Activated CD8-positive, alpha-beta T cell treated with anti-CD3 and anti-CD28 coated beads for 36 hours (primary cell): ENCODE measurements around the gene DLAT. TPM values are rescaled to one million over a fixed set of nuclear protein-coding genes. Genes with fewer than 3 reads are reported as not detected.

Source experiments
- total RNA-seq, 2 experiments: library from RNA; stranded (reverse); gene quantifications; one replicate each; pipeline ENCODE4 v1.2.3, GENCODE V29; 2021

The DLAT gene
- total RNA-seq, 2 experiments from 2014 or later: 50.3 to 51.4 TPM

Other genes with a start within 250 kb of the DLAT start
- 10 to 100 TPM; 32.0 to 36.6 TPM for gene ALG9, start 153.8 kb upstream of the DLAT start, total RNA-seq
- gene FDXACB1, start 146.2 kb upstream of the DLAT start, total RNA-seq: 1 to 10 TPM; 6.9 to 7.1 TPM
- gene CFAP68, start 145.9 kb upstream of the DLAT start, total RNA-seq: 10 to 100 TPM; 38.6 to 39.1 TPM
- gene CRYAB, start 113.6 kb upstream of the DLAT start, total RNA-seq: not detected
- gene HSPB2, start 112.7 kb upstream of the DLAT start, total RNA-seq: not detected
- gene C11orf52, start 106.5 kb upstream of the DLAT start, total RNA-seq: not detected
- gene DIXDC1, start 88.1 kb upstream of the DLAT start, total RNA-seq: 1 to 10 TPM; 9.1 to 9.4 TPM
- gene PIH1D2, start 48.6 kb downstream of the DLAT start, total RNA-seq: under 1 TPM; 0.61 to 0.67 TPM
- 10 to 100 TPM; 20.8 to 22.6 TPM for gene NKAPD1, start 48.9 kb downstream of the DLAT start, total RNA-seq
- gene TIMM8B, start 61.3 kb downstream of the DLAT start, total RNA-seq: 10 to 100 TPM; 52.9 to 54.1 TPM
- 100 to 1,000 TPM; 100 to 101 TPM for gene SDHD, start 61.5 kb downstream of the DLAT start, total RNA-seq
- gene IL18, start 138.7 kb downstream of the DLAT start, total RNA-seq: not detected
- gene TEX12, start 142.0 kb downstream of the DLAT start, total RNA-seq: not detected
- gene BCO2, start 150.1 kb downstream of the DLAT start, total RNA-seq: 1 to 10 TPM in 1 of 2 experiments, under 1 TPM in 1; 0.97 to 1.4 TPM
- gene PTS, start 201.0 kb downstream of the DLAT start, total RNA-seq: 10 to 100 TPM; 22.6 to 24.9 TPM
- gene PLET1, start 235.5 kb downstream of the DLAT start, total RNA-seq: not detected